Measurements from ENCODE around the gene RNLS. TPM values are rescaled to one million over a fixed set of nuclear protein-coding genes. Genes with fewer than 3 reads are reported as not detected.

RNLS gene
- total RNA-seq, 1 experiment from 2014 or later = not detected

GRCh38 chr10:88442716-88443115 is 140.4 kb downstream of the RNLS start:
- no peaks in the 10 kb centered on the region for H3K4me1 Mint-ChIP-seq (ENCODE audit: insufficient read depth, unreplicated experiment)
- H3K27me3 Mint-ChIP-seq (ENCODE audit: insufficient read depth, unreplicated experiment) = no peaks in the 10 kb centered on the region
- DNase-seq (ENCODE audit: unreplicated experiment) = no peak
- CTCF ChIA-PET = no interaction called here
- POLR2A ChIA-PET = no interaction called here
- no peak overlapping the region for H3K4me3 Mint-ChIP-seq (ENCODE audit: unreplicated experiment)
- H3K36me3 Mint-ChIP-seq (ENCODE audit: insufficient read depth, unreplicated experiment) = no peaks in the 10 kb centered on the region
- intact Hi-C loops (cut with micrococcal nuclease) = no loop called here
- no TSS peak for BruUV-seq (replicated peaks)
- no peak for TF ChIP-seq CTCF (IDR thresholded peaks at IDR 0.05; ENCODE audit: unreplicated experiment)
- no peak overlapping the region for H3K27ac Mint-ChIP-seq (ENCODE audit: low read depth, unreplicated experiment)
- no peaks in the 10 kb centered on the region for H3K9me3 Mint-ChIP-seq (ENCODE audit: unreplicated experiment)

DNA sequence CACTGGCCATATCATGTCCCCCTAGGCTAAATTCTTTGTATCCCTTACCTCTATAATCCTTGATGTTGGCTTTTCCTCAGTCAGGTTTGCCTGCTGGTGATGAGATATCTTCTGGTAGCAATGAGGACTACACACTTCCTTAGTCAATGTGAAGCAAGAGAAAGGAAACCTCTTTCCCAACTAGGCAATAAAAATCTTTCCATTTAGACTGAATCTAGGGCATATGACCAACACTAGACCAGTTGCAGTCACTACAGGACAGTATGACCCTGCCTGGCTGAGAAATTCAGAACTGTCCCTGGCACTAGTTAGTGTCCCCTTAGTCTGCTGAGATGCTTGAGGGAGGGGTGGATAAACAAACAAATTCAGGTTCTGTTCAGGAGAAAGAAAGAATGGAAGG is 142.6 kb downstream of the RNLS start:
- no peaks in the 10 kb centered on the region for H3K27me3 Mint-ChIP-seq (ENCODE audit: insufficient read depth, unreplicated experiment)
- no peak overlapping the region for H3K27ac Mint-ChIP-seq (ENCODE audit: low read depth, unreplicated experiment)
- no peak for TF ChIP-seq CTCF (IDR thresholded peaks at IDR 0.05; ENCODE audit: unreplicated experiment)
- no peaks in the 10 kb centered on the region for H3K9me3 Mint-ChIP-seq (ENCODE audit: unreplicated experiment)
- H3K36me3 Mint-ChIP-seq (ENCODE audit: insufficient read depth, unreplicated experiment) = no peaks in the 10 kb centered on the region
- intact Hi-C loops (cut with micrococcal nuclease) = no loop called here
- ChIA-PET POLR2A (no interaction called here), CTCF (no interaction called here)
- BruUV-seq (replicated peaks) = no TSS peak
- DNase-seq (ENCODE audit: unreplicated experiment) = no peak
- no peak overlapping the region for H3K4me3 Mint-ChIP-seq (ENCODE audit: unreplicated experiment)
- peaks cover 6% of the 10 kb centered on the region for H3K4me1 Mint-ChIP-seq (ENCODE audit: insufficient read depth, unreplicated experiment)

DNA sequence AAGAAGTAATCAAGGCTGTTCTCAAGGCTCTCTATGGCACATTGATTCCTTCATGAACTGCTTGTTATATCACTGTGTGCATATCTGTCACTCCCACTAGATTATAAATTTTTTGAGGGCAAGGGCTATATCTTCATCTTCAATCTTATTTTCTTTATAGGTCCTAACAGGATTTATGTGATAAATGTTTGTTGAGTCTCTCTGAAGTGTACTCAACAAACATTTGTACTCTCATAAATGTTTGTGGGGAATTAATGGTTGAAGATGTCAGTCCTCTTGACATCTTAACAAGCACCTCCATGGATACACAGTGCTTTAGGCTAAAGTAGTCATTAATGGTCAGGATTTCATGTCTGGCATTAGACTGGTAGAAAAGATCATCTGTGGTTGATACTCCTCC is 143.2 kb downstream of the RNLS start:
- POLR2A ChIA-PET = no interaction called here
- no peak overlapping the region for H3K27ac Mint-ChIP-seq (ENCODE audit: low read depth, unreplicated experiment)
- intact Hi-C loops (cut with micrococcal nuclease) = no loop called here
- H3K36me3 Mint-ChIP-seq (ENCODE audit: insufficient read depth, unreplicated experiment) = no peaks in the 10 kb centered on the region
- no peak for TF ChIP-seq CTCF (IDR thresholded peaks at IDR 0.05; ENCODE audit: unreplicated experiment)
- no peaks in the 10 kb centered on the region for H3K27me3 Mint-ChIP-seq (ENCODE audit: insufficient read depth, unreplicated experiment)
- H3K4me1 Mint-ChIP-seq (ENCODE audit: insufficient read depth, unreplicated experiment) = peaks cover 6% of the 10 kb centered on the region
- no peak overlapping the region for H3K4me3 Mint-ChIP-seq (ENCODE audit: unreplicated experiment)
- no peaks in the 10 kb centered on the region for H3K9me3 Mint-ChIP-seq (ENCODE audit: unreplicated experiment)
- DNase-seq (ENCODE audit: unreplicated experiment) = no peak
- CTCF ChIA-PET = no interaction called here
- no TSS peak for BruUV-seq (replicated peaks)

DNA sequence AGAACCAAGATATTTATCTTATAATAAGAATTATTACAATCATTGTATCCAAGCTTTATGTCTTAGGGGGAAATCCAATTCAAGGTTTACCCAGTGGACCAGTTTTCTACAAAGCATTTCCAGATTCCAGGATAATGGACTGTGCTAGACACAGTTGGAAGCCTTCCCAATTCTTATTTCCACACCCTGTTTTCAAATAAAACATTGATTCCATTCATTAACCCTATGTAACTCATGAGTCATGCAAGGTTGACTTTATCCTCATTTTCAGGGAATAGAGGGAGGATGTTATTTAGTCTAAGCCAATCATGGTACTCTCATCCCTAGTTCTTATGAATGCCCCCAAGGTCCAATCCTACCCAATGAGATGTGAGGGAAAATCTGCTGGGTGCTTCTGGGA is 145.7 kb downstream of the RNLS start:
- POLR2A ChIA-PET = interaction anchor here (0.6 to 1.4 kb wide), 3 partner anchors 230 to 576 kb away, joined by 3 to 4 read pairs (median 3); no protein-coding TSS in a partner anchor
- H3K4me3 Mint-ChIP-seq (ENCODE audit: unreplicated experiment) = no peak overlapping the region

More for the DNA sequence above, 145.7 kb downstream of the RNLS start:
- peaks cover 6% of the 10 kb centered on the region for H3K4me1 Mint-ChIP-seq (ENCODE audit: insufficient read depth, unreplicated experiment)
- H3K27me3 Mint-ChIP-seq (ENCODE audit: insufficient read depth, unreplicated experiment) = no peaks in the 10 kb centered on the region
- DNase-seq (ENCODE audit: unreplicated experiment) = peak; percentile 37
- no peaks in the 10 kb centered on the region for H3K36me3 Mint-ChIP-seq (ENCODE audit: insufficient read depth, unreplicated experiment)
- intact Hi-C loops (cut with micrococcal nuclease) = no loop called here
- CTCF ChIA-PET = interaction anchor here (0.7 to 1.5 kb wide), 4 partner anchors 17 to 116 kb away, joined by 3 to 4 read pairs (median 3); no protein-coding TSS in a partner anchor
- BruUV-seq (replicated peaks) = no TSS peak
- no peak for TF ChIP-seq CTCF (IDR thresholded peaks at IDR 0.05; ENCODE audit: unreplicated experiment)
- no peak overlapping the region for H3K27ac Mint-ChIP-seq (ENCODE audit: low read depth, unreplicated experiment)
- peaks cover 4% of the 10 kb centered on the region for H3K9me3 Mint-ChIP-seq (ENCODE audit: unreplicated experiment)
